HepG2 (cell line): Measurements from ENCODE around the gene RASSF6. TPM values are rescaled to one million over a fixed set of nuclear protein-coding genes. Genes with fewer than 3 reads are reported as not detected.

Experiments
- ATAC-seq: fragments of 200-7000 bp; cut with Tn5 transposase; 3 replicates; pipeline ENCODE4 v1.9.1; 2020; ENCODE audit warnings: mild to moderate bottlenecking, moderate library complexity
- BruUV-seq: library from RNA; stranded (reverse); fragments of 400-500 nt; replicated peaks from 2 replicates; lab custom pipeline; 2021; lab: Mats Ljungman, UMichigan
- CTCF ChIA-PET: fragments of 300-600 bp; formaldehyde crosslinking; extraction: SDS; loops from one replicate; lab custom pipeline; 2021; ENCODE audit warnings: low total read pairs, inconsistent platforms, low intra/inter-chr PET ratio; lab: Yijun Ruan, JAX
- POLR2A ChIA-PET: fragments of 350-600 bp; sonication (Branson Sonifier 250); formaldehyde crosslinking; loops from one replicate; lab custom pipeline; 2020; ENCODE audit warnings: antibody characterized with exemption, inconsistent platforms; lab: Yijun Ruan, JAX
- DNase-seq: peaks from one replicate; pipeline ENCODE4 v3.0.0-alpha.2; 2015; ENCODE audit warnings: low spot score
- FAIRE-seq: peaks from 3 replicates; lab custom pipeline; 2011; peaks lifted over from hg19 to GRCh38; lab: Jason Lieb, UNC
- H2AFZ ChIP-seq: one replicate; pipeline ENCODE4 v1.6.1; 2011; ENCODE audit warnings: low read length, inconsistent platforms
- H3K27ac ChIP-seq: fragments of 300-600 bp; 3 replicates; pipeline ENCODE4 v1.8.0; 2011; ENCODE audit warnings: mixed run types, mild to moderate bottlenecking, mixed read lengths, low read length, inconsistent platforms; ENCODE audit not compliant: insufficient read depth; ENCODE audit errors: extremely low read length
- H3K27me3 ChIP-seq, 2 experiments: fragments of 200-600 bp in 1 of 2; 2 replicates in 1 of 2; 3 replicates in 1 of 2; pipeline versions ENCODE4 v1.6.0 to v1.8.0; 2011; ENCODE audit warnings: low read length in 2 of 2, mild to moderate bottlenecking in 2 of 2, moderate library complexity in 2 of 2, inconsistent platforms in 1 of 2; ENCODE audit not compliant: insufficient read depth in 2 of 2, control insufficient read depth in 1 of 2
- H3K36me3 ChIP-seq, 2 experiments: fragments of 200-600 bp in 1 of 2; replicated peaks in 1 of 2; 2 replicates in 1 of 2; 3 replicates in 1 of 2; pipeline versions ENCODE4 v1.5.1 to v1.8.0; 2011; ENCODE audit warnings: low read length in 2 of 2, inconsistent platforms in 1 of 2; ENCODE audit not compliant: insufficient read depth in 2 of 2, control insufficient read depth in 1 of 2
- H3K4me1 ChIP-seq: 2 replicates; pipeline ENCODE4 v1.5.1; 2012; ENCODE audit warnings: low read length, inconsistent platforms; ENCODE audit not compliant: insufficient read depth
- H3K4me2 ChIP-seq: 2 replicates; pipeline ENCODE4 v1.6.0; 2011; ENCODE audit warnings: low read depth, low read length, inconsistent platforms
- H3K4me3 ChIP-seq, 3 experiments: fragments of 200-600 bp in 1 of 3; sonication (generic), shearing (Covaris generic) in 1 of 3; replicated peaks in 1 of 3; 2 replicates each; pipeline ENCODE4 v1.5.1; 2011 to 2016; ENCODE audit warnings: low read length in 3 of 3, inconsistent platforms in 2 of 3, low read depth in 2 of 3, mild to moderate bottlenecking in 2 of 3, control low read depth in 1 of 3, mixed read lengths in 1 of 3; ENCODE audit not compliant: insufficient read depth in 1 of 3
- H3K79me2 ChIP-seq: one replicate; pipeline ENCODE4 v1.6.1; 2011; ENCODE audit warnings: low read length, inconsistent platforms; ENCODE audit not compliant: insufficient read depth
- H3K9ac ChIP-seq: 2 replicates; pipeline ENCODE4 v1.6.0; 2011; ENCODE audit warnings: mild to moderate bottlenecking, low read depth, low read length, inconsistent platforms; ENCODE audit not compliant: insufficient read depth
- H3K9me3 ChIP-seq: 2 replicates; pipeline ENCODE4 v1.5.1; 2012; ENCODE audit warnings: mild to moderate bottlenecking, low read length
- H4K20me1 ChIP-seq: 2 replicates; pipeline ENCODE4 v1.6.0; 2011; ENCODE audit warnings: inconsistent platforms, mild to moderate bottlenecking, low read length, moderate library complexity; ENCODE audit not compliant: insufficient read depth
- ARID5B ChIP-seq: IDR thresholded peaks from 2 replicates; pipeline ENCODE4 v1.4.0; 2020; ENCODE audit warnings: mild to moderate bottlenecking, missing genetic modification reagents
- CTCF ChIP-seq: sonication (generic); formaldehyde crosslinking; IDR thresholded peaks from 2 replicates; pipeline ENCODE4 v1.5.0; 2020; ENCODE audit warnings: mild to moderate bottlenecking, missing genetic modification reagents, moderate library complexity
- FOXA3 ChIP-seq: IDR thresholded peaks from 2 replicates; pipeline ENCODE4 v1.6.1; 2016; ENCODE audit warnings: missing genetic modification reagents, missing compliant biosample characterization
- RAD21 ChIP-seq: fragments of 450-650 bp; formaldehyde crosslinking; IDR thresholded peaks from 2 replicates; pipeline ENCODE4 v1.5.0; 2020; ENCODE audit warnings: mild to moderate bottlenecking
- RAD51 ChIP-seq: fragments of 450-650 bp; IDR thresholded peaks from 2 replicates; pipeline ENCODE4 v1.6.1; 2016; ENCODE audit warnings: borderline replicate concordance
- SMC3 ChIP-seq: IDR thresholded peaks from 2 replicates; pipeline ENCODE4 v1.6.1; 2011; ENCODE audit warnings: low read length, improper control_type of control experiment
- SRY ChIP-seq: sonication (generic); formaldehyde crosslinking; IDR thresholded peaks from 2 replicates; pipeline ENCODE4 v1.8.0; 2022; ENCODE audit warnings: mild to moderate bottlenecking, missing genetic modification reagents
- THAP11 ChIP-seq: IDR thresholded peaks from 2 replicates; pipeline ENCODE4 v1.6.1; 2016; ENCODE audit warnings: missing biosample characterization, missing genetic modification reagents
- USF2 ChIP-seq, 2 experiments: sonication (generic) in 1 of 2; formaldehyde crosslinking in 1 of 2; IDR thresholded peaks; 2 replicates each; pipeline versions ENCODE4 v1.5.1 to v1.6.1; 2011 to 2020; ENCODE audit warnings: borderline replicate concordance in 1 of 2, low read depth in 1 of 2, low read length in 1 of 2, mild to moderate bottlenecking in 1 of 2, missing genetic modification reagents in 1 of 2, moderate library complexity in 1 of 2
- ZNF652 ChIP-seq: IDR thresholded peaks from 2 replicates; pipeline ENCODE4 v1.6.1; 2016; ENCODE audit warnings: low read depth, borderline replicate concordance
- WGBS: methylation state at CpG from one replicate; pipeline ENCODE4 v1.1.6; 2017; ENCODE audit warnings: low lambda C conversion rate; 5-methylcytosine and 5-hydroxymethylcytosine counted together
- in situ Hi-C: cut with HindIII; loops from 2 replicates; pipeline ENCODE4 v1.10.0; 2017; ENCODE audit warnings: low pct_unique_long_range_greater_than_20kb; ENCODE audit not compliant: extremely low pct_ligation_motif_present
- intact Hi-C: fragments of 100-400 bp; cut with micrococcal nuclease; formaldehyde crosslinking; loops from one replicate; pipeline ENCODE4 v1.10.0; 2022; ENCODE audit not compliant: unreplicated experiment
- polyA plus RNA-seq, 8 experiments: library from polyadenylated mRNA; depleted of rRNA in 3 of 8; stranded (reverse) in 7 of 8; unstranded in 1 of 8; fragments of >200 nt; fragmentation: Illumina TruSeq in 4 of 8; extraction: Trizol in 4 of 8; gene quantifications; 2 replicates each; pipeline versions ENCODE4 v1.2.1 to v1.2.3, GENCODE V29; 2011 to 2016; ENCODE audit warnings: low read depth in 4 of 8, missing spikeins in 1 of 8, mixed read lengths in 1 of 8; ENCODE audit not compliant: insufficient read depth in 1 of 8
- total RNA-seq, 5 experiments: library from RNA; depleted of rRNA; stranded (reverse); fragments of >200 nt; fragmentation: Illumina TruSeq; extraction: Trizol; gene quantifications; 2 replicates each; pipeline ENCODE4 v1.2.3, GENCODE V29; 2016; ENCODE audit warnings: low read depth in 1 of 5

Gene RASSF6
- total and polyA plus RNA-seq, 2 of the 13 experiments (the other 11 are each of a cell fraction or from before 2014, with no cell fraction given): 0.03 to 0.11 TPM

- Histone ChIP-seq H3K9me3 (no peaks in the 10 kb centered on the region), H3K36me3 (no peaks in the 10 kb centered on the region), H2AFZ (no peak overlapping the region), H3K27me3 (no peaks in the 10 kb centered on the region), H4K20me1 (no peaks in the 10 kb centered on the region), H3K9ac (no peak overlapping the region), H3K4me2 (no peak overlapping the region), H3K79me2 (no peaks in the 10 kb centered on the region), H3K4me3 (no peak overlapping the region), H3K27ac (no peak overlapping the region), H3K4me1 (peaks cover 9% of the 10 kb centered on the region)
- no peak for DNase-seq
- no peak for ATAC-seq
- FAIRE-seq: no peak
- no TSS peak for BruUV-seq
- no peak for TF ChIP-seq SRY
- TF ChIP-seq USF2 (IDR thresholded peaks at IDR 0.05; ENCODE audit: low read depth, low read length): peak; percentile 24; the same call in 1 of the 2 replicates
- TF ChIP-seq USF2 (CRISPR knock-in tag; IDR thresholded peaks at IDR 0.05; ENCODE audit: borderline replicate concordance): no peak
- peak; percentile 79 for TF ChIP-seq RAD51
- in situ Hi-C loops: no loop called here
- POLR2A ChIA-PET: no interaction called here
- intact Hi-C loops: no loop called here
- WGBS: 48% methylated on average over 3 of the region's 3 CpGs
- CTCF ChIA-PET: no interaction called here
Observed at GRCh38 chr4:73660808-73661207, 40.6 kb upstream of the RASSF6 start.

- DNase-seq (peak; percentile 45), ATAC-seq (peak; percentile 90), FAIRE-seq (peak; percentile 55)
- Histone ChIP-seq H3K9ac (no peak overlapping the region), H3K4me1 (peaks cover 1% of the 10 kb centered on the region; the same call in 1 of the 2 replicates), H3K36me3 (no peaks in the 10 kb centered on the region), H2AFZ (no peak overlapping the region), H3K4me2 (no peak overlapping the region), H3K79me2 (no peaks in the 10 kb centered on the region), H3K27me3 (no peaks in the 10 kb centered on the region), H3K4me3 (no peak overlapping the region), H3K9me3 (no peaks in the 10 kb centered on the region), H3K27ac (no peak overlapping the region), H4K20me1 (no peaks in the 10 kb centered on the region)
- no TSS peak for BruUV-seq
- ChIA-PET POLR2A (no interaction called here), CTCF (interaction anchor here (0.6 to 3.8 kb wide), 5 partner anchors 60 to 342 kb away, joined by 3 to 40 read pairs (median 4); no protein-coding TSS in a partner anchor)
- in situ Hi-C loops: loop anchor here (10.0 kb wide), 1 partner anchor 339 kb away; no protein-coding TSS in a partner anchor
- 3% methylated on average over 7 of the region's 7 CpGs for WGBS
- intact Hi-C loops: loop anchor here (1.0 to 10.0 kb wide), 5 partner anchors 60 to 341 kb away; no protein-coding TSS in a partner anchor
- TF ChIP-seq THAP11 (CRISPR knock-in tag) (no peak), CTCF (CRISPR knock-in tag) (peak; percentile 73), FOXA3 (0 out of 2 replicates have a peak, but pooled peaks have one; percentile 7), ARID5B (no peak), SMC3 (peak; percentile 93), RAD21 (CRISPR knock-in tag) (peak; percentile 61), ZNF652 (CRISPR knock-in tag) (peak; percentile 75)
Observed at GRCh38 chr4:73653695-73654106, 33.5 kb upstream of the RASSF6 start.
